ENCODE measurements around the gene MFAP3L.
A peak's percentile ranks its signal among the peaks of the same experiment; 100 is the strongest.

MFAP3L gene

GRCh38 chr4:170025523-170026252, 507 bp downstream of the MFAP3L start:
- DNase-seq: peak; percentile 25 to 90 (median 42)
- intact Hi-C loops (cut with DNase I): loop anchor here (5.0 kb wide), 2 partner anchors 218 to 413 kb away; partner anchors contain the start of gene NEK1

GRCh38 chr4:170022211-170022610, 4.0 kb downstream of the MFAP3L start:
- intact Hi-C loops (cut with DNase I): no loop called here
- no peak for DNase-seq

DNA sequence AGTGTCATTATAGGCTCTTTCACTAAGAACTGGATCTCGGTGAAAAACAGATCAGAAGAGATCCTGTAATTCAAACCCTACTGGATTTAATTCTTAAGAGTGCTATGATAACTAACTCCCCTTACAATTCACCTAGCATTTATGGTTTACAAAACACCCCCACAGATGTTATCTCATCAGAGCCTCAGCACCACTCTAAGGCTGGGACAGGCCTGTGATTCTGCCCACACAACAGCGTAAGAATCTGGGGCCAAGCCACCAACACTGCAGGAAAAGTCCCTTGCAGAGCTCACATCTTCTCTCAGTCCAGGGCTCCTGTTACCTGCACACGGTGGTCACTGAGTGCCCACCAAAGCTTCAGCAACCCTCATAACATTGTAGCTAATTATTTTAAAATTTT, 8.9 kb downstream of the MFAP3L start:
- intact Hi-C loops (cut with DNase I): no loop called here
- DNase-seq: peak in 4 of 10 donors; percentile 27 to 77 (median 54)

GRCh38 chr4:170015285-170015684, 10.9 kb downstream of the MFAP3L start:
- intact Hi-C loops (cut with DNase I): no loop called here

GRCh38 chr4:170014359-170015011, 11.7 kb downstream of the MFAP3L start:
- DNase-seq: peak in 3 of 10 donors; percentile 21 to 85 (median 61)
- intact Hi-C loops (cut with DNase I): no loop called here

More at GRCh38 chr4:170015285-170015684, 10.9 kb downstream of the MFAP3L start:
- DNase-seq: peak; percentile 67 to 96 (median 79)

- intact Hi-C loops (cut with DNase I): no loop called here
- no peak for DNase-seq
Measured at GRCh38 chr4:170012629-170012958, 13.6 kb downstream of the MFAP3L start.

- intact Hi-C loops (cut with DNase I): no loop called here
- DNase-seq: peak in 2 of 10 donors; percentile 21 to 79
Measured at GRCh38 chr4:170011921-170012628, 14.1 kb downstream of the MFAP3L start.

GRCh38 chr4:170009291-170009690, 16.9 kb downstream of the MFAP3L start:
- intact Hi-C loops (cut with DNase I): no loop called here
- DNase-seq: no peak

DNA sequence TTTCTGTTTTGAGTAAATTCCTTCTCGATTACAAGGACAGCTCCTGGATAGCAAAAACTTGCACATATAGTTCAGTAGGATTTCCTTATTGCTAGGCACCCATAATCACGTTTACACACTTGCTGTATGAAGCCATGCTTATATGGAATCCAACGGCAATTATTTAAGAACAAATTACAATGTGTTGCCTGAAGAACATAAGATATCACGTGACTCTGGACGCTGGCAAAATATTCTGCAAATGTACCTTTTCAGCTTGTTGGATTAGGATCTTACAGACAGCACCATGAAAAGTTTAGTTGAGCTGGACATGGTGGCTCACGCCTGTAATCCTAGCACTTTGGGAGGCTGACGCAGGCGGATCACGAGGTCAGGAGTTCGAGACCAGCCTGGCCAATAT, 17.4 kb downstream of the MFAP3L start:
- intact Hi-C loops (cut with DNase I): no loop called here
- DNase-seq: no peak

- intact Hi-C loops (cut with DNase I): no loop called here
- DNase-seq: no peak
Measured at GRCh38 chr4:170008371-170008770, 17.8 kb downstream of the MFAP3L start.

- DNase-seq: no peak
- intact Hi-C loops (cut with DNase I): no loop called here
Measured at GRCh38 chr4:170007113-170007512, 19.1 kb downstream of the MFAP3L start.

- intact Hi-C loops (cut with DNase I): no loop called here
- no peak for DNase-seq
Measured at GRCh38 chr4:170005472-170005871, 20.7 kb downstream of the MFAP3L start.

DNA sequence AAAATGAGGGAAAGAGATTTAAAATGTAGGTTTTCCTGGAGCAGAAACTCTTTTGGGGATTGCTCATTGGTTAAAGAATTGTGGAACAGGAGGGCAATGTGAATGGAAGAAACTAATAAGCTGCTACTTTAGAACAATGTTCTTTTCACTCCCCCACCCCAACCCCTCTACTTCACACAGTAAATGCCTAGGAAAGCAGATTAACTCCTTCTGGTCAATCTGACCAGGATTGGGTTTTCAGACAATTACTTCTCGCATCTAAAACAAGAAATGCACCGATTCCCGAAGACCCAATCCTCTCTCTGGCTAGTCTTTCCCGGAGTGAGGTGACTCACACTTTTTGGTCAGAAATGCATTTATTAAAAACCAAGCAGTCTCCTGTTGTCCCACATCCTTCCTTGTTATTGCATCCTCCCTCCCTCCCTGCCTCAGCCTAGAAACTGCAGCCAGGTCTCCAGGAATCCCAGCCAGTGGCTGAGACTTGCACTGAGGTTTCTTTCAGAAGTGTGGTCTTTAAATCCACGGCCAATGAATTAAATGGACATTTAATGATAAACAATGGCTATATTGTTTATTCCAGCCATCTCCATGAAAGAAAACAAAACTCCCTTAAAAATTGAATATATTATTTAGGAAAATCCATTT, 21.4 kb downstream of the MFAP3L start:
- intact Hi-C loops (cut with DNase I): no loop called here
- DNase-seq: no peak

- intact Hi-C loops (cut with DNase I): no loop called here
- DNase-seq: no peak
Measured at GRCh38 chr4:170003071-170004070, 22.8 kb downstream of the MFAP3L start.

DNA sequence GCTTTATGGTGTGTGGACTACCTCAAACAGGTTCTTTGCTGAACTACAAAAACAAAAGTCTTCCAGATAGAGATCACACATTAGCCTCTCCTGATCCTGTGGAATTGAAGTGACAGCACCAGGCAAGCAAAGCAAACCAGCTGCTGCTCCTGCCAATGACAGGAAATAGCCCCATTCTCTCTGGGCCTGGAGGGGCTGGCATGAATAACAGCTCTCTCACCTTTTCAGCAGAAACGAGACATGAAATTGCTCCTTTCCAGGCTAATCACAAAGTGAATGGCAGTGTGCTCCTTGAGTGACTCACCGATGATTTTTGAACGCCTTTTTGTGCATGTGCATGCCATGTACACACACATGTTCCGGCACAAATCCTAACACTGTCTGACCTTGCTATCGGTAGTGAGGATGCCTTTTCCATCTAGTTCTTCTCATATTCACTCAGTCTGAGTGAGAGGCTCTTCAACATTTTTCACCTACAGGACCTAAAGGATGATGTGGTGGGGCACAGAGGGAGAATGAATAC, 24.4 kb downstream of the MFAP3L start:
- no peak for DNase-seq
- intact Hi-C loops (cut with DNase I): no loop called here

DNA sequence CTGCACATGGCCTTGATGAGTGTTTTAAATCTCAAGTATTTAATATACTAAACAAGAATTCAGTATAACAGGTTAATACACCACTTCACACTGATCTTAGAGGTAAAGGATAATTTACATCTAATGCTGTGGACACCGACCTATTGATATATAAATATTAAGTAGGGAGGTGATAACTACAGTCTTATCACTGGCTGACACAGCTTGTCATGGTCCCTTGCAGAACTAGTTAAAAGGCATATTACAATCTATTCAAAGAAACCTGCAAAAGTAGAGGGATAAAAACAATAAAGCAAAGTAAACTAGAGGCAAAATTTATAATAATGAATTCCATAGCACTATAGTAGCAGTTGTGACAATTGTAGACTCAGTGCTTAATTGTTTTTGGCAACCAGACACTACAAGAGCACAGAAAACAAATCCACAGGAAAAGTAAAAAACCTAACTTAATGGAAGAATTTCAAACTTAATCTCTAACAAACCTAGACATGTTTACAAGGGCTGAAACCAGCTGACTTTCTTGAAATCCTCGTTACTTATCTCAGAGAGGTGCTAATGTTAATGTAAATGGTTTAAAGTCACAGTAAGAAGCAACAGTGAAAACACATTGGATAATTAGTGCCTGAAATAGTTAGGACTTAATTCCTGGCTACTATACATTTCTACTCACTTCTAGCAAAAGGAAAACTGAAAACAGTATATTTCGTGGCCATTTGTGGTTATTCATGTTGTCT, 25.0 kb downstream of the MFAP3L start:
- no peak for DNase-seq
- intact Hi-C loops (cut with DNase I): no loop called here

- no peak for DNase-seq
- intact Hi-C loops (cut with DNase I): no loop called here
Measured at GRCh38 chr4:169999923-170000322, 26.3 kb downstream of the MFAP3L start.

GRCh38 chr4:169998981-169999380, 27.2 kb downstream of the MFAP3L start:
- intact Hi-C loops (cut with DNase I): no loop called here
- DNase-seq: no peak
